Measurements from ENCODE around the gene SPRED1. TPM values are rescaled to one million over a fixed set of nuclear protein-coding genes. Genes with fewer than 3 reads are reported as not detected.

SPRED1 gene
- polyA plus RNA-seq, 2 of the 4 experiments (the other 2 are of a cell fraction) = 6.0 to 8.6 TPM

GRCh38 chr15:38354315-38354929 is 101.8 kb downstream of the SPRED1 start (continued):
- TF ChIP-seq CTCF (IDR thresholded peaks at IDR 0.05) = peak; percentile 68
- no peak for TF ChIP-seq NR3C1 (IDR thresholded peaks at IDR 0.05)
- TF ChIP-seq ZSCAN20 (CRISPR knock-in tag; IDR thresholded peaks at IDR 0.05) = no peak
- no peak for TF ChIP-seq MAFK (IDR thresholded peaks at IDR 0.05; ENCODE audit: partially characterized antibody)
- no peak for TF ChIP-seq HMGXB4 (CRISPR knock-in tag; IDR thresholded peaks at IDR 0.05; ENCODE audit: borderline replicate concordance)
- TF ChIP-seq POLR2A (IDR thresholded peaks at IDR 0.05; ENCODE audit: low read length) = no peak
- TF ChIP-seq SREBF2 (IDR thresholded peaks at IDR 0.05) = no peak

GRCh38 chr15:38362355-38362754 is 109.7 kb downstream of the SPRED1 start:
- no peak for FAIRE-seq
- H3K9me3 ChIP-seq = no peaks in the 10 kb centered on the region
- no peak overlapping the region for H3K4me2 ChIP-seq
- no peaks in the 10 kb centered on the region for H3K4me1 ChIP-seq
- H3K27ac ChIP-seq = no peak overlapping the region
- no peak for ATAC-seq
- DNase-seq (ENCODE audit: low read depth in 1 of 2, low spot score in 1 of 2) = no peak
- no peak for TF ChIP-seq RCOR1 (IDR thresholded peaks at IDR 0.05; ENCODE audit: low read depth, low read length)
- TF ChIP-seq RAD21 (conservative IDR thresholded peaks at IDR 0.05 in 1 of 2, IDR thresholded peaks at IDR 0.05 in 1 of 2) = no peak
- TF ChIP-seq ATOH8 (CRISPR knock-in tag; IDR thresholded peaks at IDR 0.05; ENCODE audit: low read depth) = no peak
- no peak for TF ChIP-seq HOXB13 (CRISPR knock-in tag; IDR thresholded peaks at IDR 0.05; ENCODE audit: low read depth)
- TF ChIP-seq HEYL (CRISPR knock-in tag; IDR thresholded peaks at IDR 0.05) = no peak
- TF ChIP-seq ZNF302 (CRISPR knock-in tag; IDR thresholded peaks at IDR 0.05) = no peak
- no peak for TF ChIP-seq JUNB (IDR thresholded peaks at IDR 0.05)
- no peak for TF ChIP-seq ZC3H11A (IDR thresholded peaks at IDR 0.05)
- TF ChIP-seq HOXA7 (CRISPR knock-in tag; IDR thresholded peaks at IDR 0.05) = no peak
- no peak for TF ChIP-seq ELK1 (IDR thresholded peaks at IDR 0.05; ENCODE audit: low read depth, low read length)
- no peak for TF ChIP-seq USF2 (IDR thresholded peaks at IDR 0.05)
- no peak for TF ChIP-seq TFCP2L1 (CRISPR knock-in tag; IDR thresholded peaks at IDR 0.05)
- TF ChIP-seq EP300 (IDR thresholded peaks at IDR 0.05) = no peak
- TF ChIP-seq NFE2L2 (conservative IDR thresholded peaks at IDR 0.05; ENCODE audit: low read length) = no peak
- no peak for TF ChIP-seq TP53 (CRISPR knock-in tag; IDR thresholded peaks at IDR 0.05)
- TF ChIP-seq RNF2 (IDR thresholded peaks at IDR 0.05; ENCODE audit: borderline replicate concordance, low read depth) = no peak
- TF ChIP-seq JUN (IDR thresholded peaks at IDR 0.05) = no peak
- no peak overlapping the region for H3K4me3 ChIP-seq
- ChIA-PET CTCF (interaction anchor here (0.9 kb wide), 1 partner anchor 367 kb away, joined by 3 read pairs; no protein-coding TSS in a partner anchor), POLR2A (no interaction called here)
- WGBS (ENCODE audit: missing lambda C conversion rate) = 86% methylated on average over 3 of the region's 3 CpGs

All from A549 (cell line).